ENCODE results near the gene FERMT2.

DNA sequence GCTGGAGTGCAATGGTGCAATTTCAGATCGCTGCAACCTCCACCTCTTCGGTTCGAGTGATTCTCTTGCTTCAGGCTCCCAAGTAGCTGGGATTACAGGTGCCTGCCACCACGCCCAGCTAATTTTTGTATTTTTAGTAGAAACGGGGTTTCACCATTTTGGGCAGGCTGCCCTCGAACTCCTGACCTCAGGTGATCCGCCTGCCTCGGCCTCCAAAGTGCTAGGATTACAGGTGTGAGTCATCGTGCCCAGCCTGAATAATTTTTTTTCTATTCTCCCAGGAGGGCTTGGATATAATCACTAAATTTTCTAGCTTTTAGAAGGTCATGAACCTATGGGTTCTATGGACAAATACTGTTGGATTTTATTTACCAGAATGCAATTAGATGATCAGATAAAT, 114.8 kb downstream of the FERMT2 start:
- TF ChIP-seq POLR2A (IDR thresholded peaks at IDR 0.05; ENCODE audit: low read depth, low read length) = no peak
- no peak for TF ChIP-seq POLR2AphosphoS5 (IDR thresholded peaks at IDR 0.05; ENCODE audit: low read depth, low read length)

Measured in GM12892 (cell line).